K562 (cell line): Measurements from ENCODE around the gene FADD. TPM values are rescaled to one million over a fixed set of nuclear protein-coding genes. Genes with fewer than 3 reads are reported as not detected.
A peak's percentile ranks its signal among the peaks of the same experiment; 100 is the strongest.

Source experiments
- ARNT ChIP-seq, 2 experiments: fragments of 450-650 bp; IDR thresholded peaks; 2 replicates each; pipeline ENCODE4 v1.6.1; 2016; ENCODE audit warnings: mild to moderate bottlenecking in 1 of 2
- DDX20 ChIP-seq: fragments of 450-650 bp; IDR thresholded peaks from 2 replicates; pipeline ENCODE4 v1.6.1; 2016; ENCODE audit warnings: missing genetic modification characterization, low read depth, mild to moderate bottlenecking, missing compliant biosample characterization, moderate library complexity
- ETV5 ChIP-seq: sonication (generic); formaldehyde crosslinking; IDR thresholded peaks from 2 replicates; pipeline ENCODE4 v1.4.0; 2020; ENCODE audit warnings: low read depth, mild to moderate bottlenecking, missing genetic modification reagents
- HMG20B ChIP-seq: fragments of 250-450 bp; sonication (Bioruptor Pico); IDR thresholded peaks from 2 replicates; pipeline ENCODE4 v1.5.0; 2021; ENCODE audit warnings: mild to moderate bottlenecking
- MAFK ChIP-seq: IDR thresholded peaks from 2 replicates; pipeline ENCODE4 v1.6.1; 2011; ENCODE audit warnings: low read length, improper control_type of control experiment
- MBD1 ChIP-seq: fragments of 250-450 bp; sonication (Bioruptor Pico); IDR thresholded peaks from 2 replicates; pipeline ENCODE4 v1.8.0; 2022; ENCODE audit warnings: inconsistent platforms
- MCM3 ChIP-seq: fragments of 450-650 bp; IDR thresholded peaks from 2 replicates; pipeline ENCODE4 v1.6.1; 2016
- NCOA1 ChIP-seq: fragments of 450-650 bp; IDR thresholded peaks from 2 replicates; pipeline ENCODE4 v1.6.1; 2016; ENCODE audit warnings: low read depth
- NR4A1 ChIP-seq, 2 experiments: fragments of 250-450 bp in 1 of 2; fragments of 450-650 bp in 1 of 2; sonication (Bioruptor Pico) in 1 of 2; IDR thresholded peaks; 2 replicates each; pipeline versions ENCODE4 v1.4.0 to v1.6.1; 2016 to 2020; ENCODE audit warnings: mild to moderate bottlenecking in 2 of 2, missing compliant biosample characterization in 1 of 2, missing genetic modification characterization in 1 of 2, moderate library complexity in 1 of 2
- PCBP2 ChIP-seq: fragments of 200-400 bp; formaldehyde crosslinking; IDR thresholded peaks from 2 replicates; pipeline ENCODE4 v1.6.1; 2018; ENCODE audit warnings: low read length, low read depth, mild to moderate bottlenecking, moderate library complexity; ENCODE audit not compliant: poor library complexity, severe bottlenecking
- RBFOX2 ChIP-seq: fragments of 200-400 bp; formaldehyde crosslinking; IDR thresholded peaks from 2 replicates; pipeline ENCODE4 v1.6.1; 2017; ENCODE audit warnings: low read depth, mild to moderate bottlenecking, low read length, moderate library complexity
- RNF219 ChIP-seq: fragments of 250-450 bp; sonication (Bioruptor Pico); IDR thresholded peaks from 2 replicates; pipeline ENCODE4 v1.5.0; 2022; ENCODE audit warnings: mild to moderate bottlenecking
- SIRT6 ChIP-seq: IDR thresholded peaks from one replicate; pipeline ENCODE4 v1.6.1; 2012; ENCODE audit warnings: low read depth, mild to moderate bottlenecking, control low read depth, inconsistent platforms, low read length, moderate library complexity
- SRSF3 ChIP-seq: fragments of 200-400 bp; formaldehyde crosslinking; IDR thresholded peaks from 2 replicates; pipeline ENCODE4 v1.6.1; 2016; ENCODE audit warnings: mild to moderate bottlenecking, low read length, moderate library complexity; ENCODE audit not compliant: insufficient read depth
- TAF9B ChIP-seq: fragments of 450-650 bp; IDR thresholded peaks from 2 replicates; pipeline ENCODE4 v1.6.1; 2018; ENCODE audit warnings: mild to moderate bottlenecking; ENCODE audit not compliant: partially characterized antibody
- TEAD1 ChIP-seq, 2 experiments: fragments of 450-650 bp in 1 of 2; sonication (generic) in 1 of 2; formaldehyde crosslinking; IDR thresholded peaks; 2 replicates each; pipeline versions ENCODE4 v1.4.0 to v1.8.0; 2020 to 2022; ENCODE audit warnings: mild to moderate bottlenecking in 2 of 2, missing genetic modification reagents in 1 of 2
- ZNF239 ChIP-seq: fragments of 250-450 bp; sonication (Bioruptor Pico); IDR thresholded peaks from 2 replicates; pipeline ENCODE4 v1.4.0; 2020; ENCODE audit warnings: mild to moderate bottlenecking
- ZNF354B ChIP-seq: fragments of 250-450 bp; sonication (Bioruptor Pico); IDR thresholded peaks from 2 replicates; pipeline ENCODE4 v1.4.0; 2020
- ZNF584 ChIP-seq: fragments of 200-800 bp; sonication (Bioruptor generic); IDR thresholded peaks from 2 replicates; pipeline ENCODE4 v1.6.1; 2016; ENCODE audit warnings: low read depth, mild to moderate bottlenecking, missing genetic modification characterization, missing compliant biosample characterization
- ZNF592 ChIP-seq: fragments of 450-650 bp; IDR thresholded peaks from 2 replicates; pipeline ENCODE4 v1.6.1; 2017; ENCODE audit warnings: antibody characterized with exemption, mild to moderate bottlenecking
- ZNF778 ChIP-seq: fragments of 450-650 bp; formaldehyde crosslinking; IDR thresholded peaks from 2 replicates; pipeline ENCODE4 v1.4.0; 2020; ENCODE audit warnings: mild to moderate bottlenecking, moderate library complexity
- polyA plus RNA-seq, 8 experiments: library from polyadenylated mRNA; depleted of rRNA in 4 of 8; stranded (reverse) in 5 of 8; unstranded in 3 of 8; fragments of >200 nt; fragmentation: Nextera tagmentation in 2 of 8; fragmentation: Illumina TruSeq in 1 of 8; extraction: Ambion mirVana in 2 of 8; extraction: Trizol in 1 of 8; gene quantifications; 2 replicates each; pipeline versions ENCODE4 v1.2.1 to v1.2.3, GENCODE V29; 2011 to 2014; ENCODE audit warnings: inconsistent platforms in 1 of 8, missing spikeins in 1 of 8
- total RNA-seq, 7 experiments: library from RNA; depleted of rRNA in 6 of 7; stranded (reverse); fragments of >200 nt in 6 of 7; fragmentation: Illumina TruSeq in 2 of 7; extraction: Trizol in 2 of 7; gene quantifications; 2 replicates each; pipeline versions ENCODE4 v1.2.1 to v1.2.3, GENCODE V29; 2011 to 2021; ENCODE audit warnings: low replicate concordance in 1 of 7

The FADD gene
- total and polyA plus RNA-seq, 9 of the 15 experiments (the other 6 are each of a cell fraction or from before 2014, with no cell fraction given), result 0.29 to 26.9 (median 20.4) TPM

GRCh38 chr11:70202920-70203750 lies at the start of gene FADD (continued):
- no peak for TF ChIP-seq ZNF584
- TF ChIP-seq SRSF3, result no peak
- no peak for TF ChIP-seq NCOA1
- TF ChIP-seq ZNF239 (CRISPR knock-in tag), result no peak
- TF ChIP-seq RBFOX2, result peak; percentile 99
- TF ChIP-seq TEAD1 (CRISPR knock-in tag; IDR thresholded peaks at IDR 0.05), result no peak; a peak in 1 of 4 replicates
- no peak for TF ChIP-seq MAFK
- no peak for TF ChIP-seq HMG20B (CRISPR knock-in tag)
- TF ChIP-seq ZNF354B (CRISPR knock-in tag), result no peak
- TF ChIP-seq RNF219 (CRISPR knock-in tag), result no peak
- no peak for TF ChIP-seq MCM3
- no peak for TF ChIP-seq ZNF778 (CRISPR knock-in tag)
- TF ChIP-seq TAF9B, result no peak
- no peak for TF ChIP-seq ARNT (IDR thresholded peaks at IDR 0.05)
- no peak for TF ChIP-seq SIRT6
- peak; percentile 66; the same call in 1 of the 2 replicates for TF ChIP-seq ETV5 (CRISPR knock-in tag)
- TF ChIP-seq MBD1 (CRISPR knock-in tag), result no peak
- no peak for TF ChIP-seq DDX20
- TF ChIP-seq PCBP2, result no peak
- no peak for TF ChIP-seq NR4A1 (CRISPR knock-in tag; IDR thresholded peaks at IDR 0.05)
- no peak for TF ChIP-seq NR4A1 (tag; IDR thresholded peaks at IDR 0.05)
- TF ChIP-seq ZNF592, result no peak; the same call in 1 of the 2 replicates
